Loucy (cell line): ENCODE results near the gene SYPL1.

Experiments
- CTCF ChIP-seq: fragments of 200-600 bp; sonication (generic); conservative IDR thresholded peaks from 2 replicates; pipeline ENCODE4 v1.5.1; 2014; ENCODE audit warnings: mild to moderate bottlenecking, antibody characterized with exemption, low read length
- EZH2phosphoT487 ChIP-seq: fragments of 200-600 bp; IDR thresholded peaks from 2 replicates; pipeline ENCODE4 v1.6.1; 2018; ENCODE audit warnings: antibody characterized with exemption, mild to moderate bottlenecking, moderate library complexity, borderline replicate concordance

GRCh38 chr7:106138776-106139175 lies 26.7 kb upstream of the SYPL1 start:
- no peak for TF ChIP-seq CTCF
- no peak for TF ChIP-seq EZH2phosphoT487
